Endothelial cell (in vitro differentiated cells): ENCODE results near the gene ARHGAP32. TPM values are rescaled to one million over a fixed set of nuclear protein-coding genes. Genes with fewer than 3 reads are reported as not detected.

Source experiments
- DNase-seq: peaks from one replicate; pipeline ENCODE4 v3.0.0; 2021; ENCODE audit warnings: low spot score
- H3K27ac Mint-ChIP-seq: one replicate; pipeline ENCODE4 v1.8.0; 2021; ENCODE audit warnings: mixed read lengths, inconsistent platforms; ENCODE audit not compliant: unreplicated experiment
- H3K27me3 Mint-ChIP-seq: one replicate; pipeline ENCODE4 v1.8.0; 2021; ENCODE audit warnings: mild to moderate bottlenecking, moderate library complexity, mixed read lengths, inconsistent platforms; ENCODE audit not compliant: unreplicated experiment
- H3K36me3 Mint-ChIP-seq: one replicate; pipeline ENCODE4 v1.8.0; 2021; ENCODE audit warnings: mild to moderate bottlenecking, low read depth, mixed read lengths, inconsistent platforms; ENCODE audit not compliant: unreplicated experiment
- H3K4me1 Mint-ChIP-seq: one replicate; pipeline ENCODE4 v1.8.0; 2021; ENCODE audit warnings: mild to moderate bottlenecking, mixed read lengths, inconsistent platforms; ENCODE audit not compliant: unreplicated experiment
- H3K4me3 Mint-ChIP-seq: one replicate; pipeline ENCODE4 v1.8.0; 2021; ENCODE audit warnings: mild to moderate bottlenecking, mixed read lengths, inconsistent platforms; ENCODE audit not compliant: unreplicated experiment
- H3K9me3 Mint-ChIP-seq: one replicate; pipeline ENCODE4 v1.8.0; 2021; ENCODE audit warnings: mixed read lengths, inconsistent platforms; ENCODE audit not compliant: unreplicated experiment
- CTCF ChIP-seq: fragments of 200-600 bp; sonication (generic); IDR thresholded peaks from one replicate; pipeline ENCODE4 v1.5.0; 2021; ENCODE audit warnings: antibody characterized with exemption; ENCODE audit not compliant: unreplicated experiment
- total RNA-seq: library from RNA; stranded (reverse); fragmentation: NEBNext Ultra II Directional; extraction: Animal tissue kit (Norgen Biotek cat#: 25700); gene quantifications from one replicate; pipeline ENCODE4 v1.2.1, GENCODE V29; 2021; ENCODE audit not compliant: unreplicated experiment

The ARHGAP32 gene
- total RNA-seq, 1 donor from 2014 or later: 14.5 TPM

GRCh38 chr11:129213261-129213660 lies 21.1 kb upstream of the ARHGAP32 start:
- no peak overlapping the region for H3K4me3 Mint-ChIP-seq
- no peak overlapping the region for H3K27ac Mint-ChIP-seq
- no peaks in the 10 kb centered on the region for H3K9me3 Mint-ChIP-seq
- no peaks in the 10 kb centered on the region for H3K27me3 Mint-ChIP-seq
- H3K36me3 Mint-ChIP-seq: no peaks in the 10 kb centered on the region
- no peak for DNase-seq
- H3K4me1 Mint-ChIP-seq: peaks cover under 1% of the 10 kb centered on the region
- TF ChIP-seq CTCF: no peak

GRCh38 chr11:129211397-129211796 lies 19.3 kb upstream of the ARHGAP32 start:
- Mint-ChIP-seq H3K9me3 (no peaks in the 10 kb centered on the region), H3K27me3 (no peaks in the 10 kb centered on the region), H3K36me3 (peaks cover 5% of the 10 kb centered on the region), H3K4me3 (no peak overlapping the region), H3K27ac (no peak overlapping the region), H3K4me1 (no peaks in the 10 kb centered on the region)
- DNase-seq: no peak
- no peak for TF ChIP-seq CTCF

GRCh38 chr11:129210831-129211181 lies 18.7 kb upstream of the ARHGAP32 start:
- Mint-ChIP-seq H3K9me3 (no peaks in the 10 kb centered on the region), H3K27me3 (no peaks in the 10 kb centered on the region), H3K4me1 (no peaks in the 10 kb centered on the region), H3K27ac (no peak overlapping the region), H3K36me3 (peaks cover 5% of the 10 kb centered on the region), H3K4me3 (no peak overlapping the region)
- no peak for DNase-seq
- TF ChIP-seq CTCF: no peak

GRCh38 chr11:129209891-129210830 lies 18.0 kb upstream of the ARHGAP32 start:
- TF ChIP-seq CTCF: no peak
- Mint-ChIP-seq H3K4me1 (no peaks in the 10 kb centered on the region), H3K9me3 (no peaks in the 10 kb centered on the region)

GRCh38 chr11:129208863-129209262 lies 16.7 kb upstream of the ARHGAP32 start:
- peaks cover 5% of the 10 kb centered on the region for H3K36me3 Mint-ChIP-seq
- H3K4me1 Mint-ChIP-seq: no peaks in the 10 kb centered on the region
- no peak for DNase-seq
- H3K27ac Mint-ChIP-seq: no peak overlapping the region
- no peak overlapping the region for H3K4me3 Mint-ChIP-seq
- no peaks in the 10 kb centered on the region for H3K27me3 Mint-ChIP-seq
- no peak for TF ChIP-seq CTCF
- H3K9me3 Mint-ChIP-seq: no peaks in the 10 kb centered on the region

More at GRCh38 chr11:129209891-129210830, 18.0 kb upstream of the ARHGAP32 start:
- H3K4me3 Mint-ChIP-seq: no peak overlapping the region
- H3K27me3 Mint-ChIP-seq: no peaks in the 10 kb centered on the region
- H3K27ac Mint-ChIP-seq: no peak overlapping the region
- no peak for DNase-seq
- peaks cover 5% of the 10 kb centered on the region for H3K36me3 Mint-ChIP-seq
